DND-41 (cell line): ENCODE results near the gene NSUN5.

ENCODE experiments used
- ATAC-seq: fragments of 200-7000 bp; cut with Tn5 transposase; 3 replicates; pipeline ENCODE4 v1.9.1; 2021; ENCODE audit warnings: low read depth; ENCODE audit not compliant: insufficient read depth
- DNase-seq: peaks from one replicate; pipeline ENCODE4 v3.0.0-alpha.2; 2020
- H2AFZ ChIP-seq: 2 replicates; pipeline ENCODE4 v1.6.0; 2012; ENCODE audit warnings: low read depth, low read length
- H3K27ac ChIP-seq: 2 replicates; pipeline ENCODE4 v1.5.1; 2012; ENCODE audit warnings: low read length, inconsistent platforms
- H3K27me3 ChIP-seq: fragments of 200-600 bp; sonication (generic); 2 replicates; pipeline ENCODE4 v1.6.0; 2012; ENCODE audit warnings: low read length, mild to moderate bottlenecking, inconsistent platforms; ENCODE audit not compliant: insufficient read depth, poor library complexity
- H3K36me3 ChIP-seq: 2 replicates; pipeline ENCODE4 v1.5.1; 2012; ENCODE audit warnings: low read length, inconsistent platforms; ENCODE audit not compliant: insufficient read depth
- H3K4me1 ChIP-seq: 2 replicates; pipeline ENCODE4 v1.5.1; 2012; ENCODE audit warnings: mild to moderate bottlenecking, low read length; ENCODE audit not compliant: insufficient read depth
- H3K4me2 ChIP-seq: 2 replicates; pipeline ENCODE4 v1.6.0; 2012; ENCODE audit warnings: mild to moderate bottlenecking, moderate library complexity, low read length, inconsistent platforms; ENCODE audit not compliant: insufficient read depth
- H3K4me3 ChIP-seq, 2 experiments: fragments of 200-600 bp in 1 of 2; shearing (Covaris generic) in 1 of 2; 2 replicates each; pipeline ENCODE4 v1.5.1; 2012 to 2016; ENCODE audit warnings: inconsistent platforms in 2 of 2, low read length in 2 of 2, mild to moderate bottlenecking in 2 of 2, low read depth in 1 of 2, moderate library complexity in 1 of 2
- H3K79me2 ChIP-seq: 2 replicates; pipeline ENCODE4 v1.6.0; 2012; ENCODE audit warnings: low read length, inconsistent platforms; ENCODE audit not compliant: insufficient read depth
- H3K9ac ChIP-seq: 2 replicates; pipeline ENCODE4 v1.6.0; 2012; ENCODE audit warnings: low read depth, mild to moderate bottlenecking, inconsistent platforms, low read length, moderate library complexity
- H3K9me3 ChIP-seq: 2 replicates; pipeline ENCODE4 v1.5.1; 2012; ENCODE audit warnings: low read length, moderate library complexity, mild to moderate bottlenecking, inconsistent platforms; ENCODE audit not compliant: insufficient read depth, severe bottlenecking
- H4K20me1 ChIP-seq: 2 replicates; pipeline ENCODE4 v1.6.0; 2012; ENCODE audit warnings: low read length; ENCODE audit not compliant: insufficient read depth
- CTCF ChIP-seq: IDR thresholded peaks from 2 replicates; pipeline ENCODE4 v1.5.1; 2012; ENCODE audit warnings: borderline replicate concordance, low read length, moderate library complexity, mild to moderate bottlenecking; ENCODE audit not compliant: poor library complexity, severe bottlenecking; ENCODE audit errors: extremely low read depth
- EZH2 ChIP-seq: IDR thresholded peaks from 3 replicates; pipeline ENCODE4 v1.6.1; 2012; ENCODE audit warnings: borderline replicate concordance, low read depth, mild to moderate bottlenecking, moderate library complexity, low read length, inconsistent platforms; ENCODE audit not compliant: severe bottlenecking

Gene NSUN5

GRCh38 chr7:73350306-73351068 is 41.9 kb upstream of the NSUN5 start:
- H3K4me1 ChIP-seq: no peaks in the 10 kb centered on the region
- no peak overlapping the region for H3K27ac ChIP-seq
- H2AFZ ChIP-seq: no peak overlapping the region
- no peak overlapping the region for H3K4me3 ChIP-seq
- H3K9ac ChIP-seq: no peak overlapping the region
- no peaks in the 10 kb centered on the region for H4K20me1 ChIP-seq
- H3K4me2 ChIP-seq: no peak overlapping the region
- no peak for ATAC-seq
- no peaks in the 10 kb centered on the region for H3K27me3 ChIP-seq
- TF ChIP-seq CTCF (no peak), EZH2 (no peak)
- H3K79me2 ChIP-seq: no peaks in the 10 kb centered on the region
- no peaks in the 10 kb centered on the region for H3K36me3 ChIP-seq
- no peaks in the 10 kb centered on the region for H3K9me3 ChIP-seq
- no peak for DNase-seq

DNA sequence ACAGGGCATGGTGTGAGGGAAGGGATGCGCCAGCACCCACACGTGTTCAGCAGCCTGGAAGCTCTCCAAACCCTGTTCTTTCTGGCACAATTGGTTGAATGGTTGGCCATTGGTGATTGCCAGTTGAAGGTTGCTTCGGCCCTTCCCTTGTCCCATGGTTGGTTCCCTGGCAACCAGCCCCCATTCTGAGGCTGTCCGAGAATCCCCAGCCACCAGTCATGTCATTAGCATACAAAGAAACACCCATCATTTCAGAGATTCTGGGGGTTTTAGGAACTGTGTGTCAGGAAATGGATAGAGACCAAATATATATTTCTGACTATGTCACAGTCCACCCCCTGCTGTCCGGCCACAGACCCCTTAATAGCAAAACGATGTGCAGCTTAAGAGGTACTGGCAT is 41.1 kb upstream of the NSUN5 start:
- no peak overlapping the region for H3K4me3 ChIP-seq
- H3K4me1 ChIP-seq: no peaks in the 10 kb centered on the region
- H3K79me2 ChIP-seq: no peaks in the 10 kb centered on the region
- H3K27me3 ChIP-seq: no peaks in the 10 kb centered on the region
- H3K9ac ChIP-seq: no peak overlapping the region
- no peaks in the 10 kb centered on the region for H3K36me3 ChIP-seq
- DNase-seq: no peak
- no peak overlapping the region for H3K4me2 ChIP-seq
- H3K9me3 ChIP-seq: no peaks in the 10 kb centered on the region
- no peak for ATAC-seq
- no peak overlapping the region for H3K27ac ChIP-seq
- TF ChIP-seq EZH2: no peak
- H2AFZ ChIP-seq: no peak overlapping the region
- H4K20me1 ChIP-seq: no peaks in the 10 kb centered on the region

GRCh38 chr7:73345951-73346350 is 37.3 kb upstream of the NSUN5 start:
- H3K4me1 ChIP-seq: no peaks in the 10 kb centered on the region
- no peak overlapping the region for H3K4me3 ChIP-seq
- H3K79me2 ChIP-seq: no peaks in the 10 kb centered on the region
- no peaks in the 10 kb centered on the region for H3K9me3 ChIP-seq
- no peaks in the 10 kb centered on the region for H4K20me1 ChIP-seq
- ATAC-seq (no peak), DNase-seq (no peak)
- H3K36me3 ChIP-seq: no peaks in the 10 kb centered on the region
- no peak overlapping the region for H2AFZ ChIP-seq
- no peaks in the 10 kb centered on the region for H3K27me3 ChIP-seq
- no peak overlapping the region for H3K27ac ChIP-seq
- no peak overlapping the region for H3K4me2 ChIP-seq
- no peak overlapping the region for H3K9ac ChIP-seq
- TF ChIP-seq CTCF (no peak), EZH2 (no peak)

DNA sequence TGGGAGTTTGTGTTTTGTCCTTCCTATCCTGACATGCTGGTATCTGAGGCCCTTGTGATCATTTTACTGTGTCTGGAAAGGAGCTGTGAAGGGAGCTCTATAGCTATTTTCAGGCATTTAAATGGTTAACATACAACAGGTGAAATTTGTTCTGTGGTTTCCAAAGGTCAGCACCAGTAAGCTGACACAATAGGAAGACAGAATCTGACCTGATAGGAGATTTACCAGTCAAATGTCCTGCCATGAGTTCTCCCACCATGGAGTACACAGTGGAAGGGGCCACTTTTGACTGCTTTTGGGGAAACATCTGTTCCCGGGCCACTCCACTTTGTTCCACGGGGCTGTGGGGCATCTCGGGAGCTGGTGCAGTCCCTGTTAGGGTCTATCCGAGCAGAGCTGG is 36.9 kb upstream of the NSUN5 start:
- no peak overlapping the region for H3K4me2 ChIP-seq
- no peak overlapping the region for H3K27ac ChIP-seq
- H3K4me3 ChIP-seq: no peak overlapping the region
- TF ChIP-seq EZH2 (no peak), CTCF (no peak)
- no peak overlapping the region for H2AFZ ChIP-seq
- no peaks in the 10 kb centered on the region for H3K27me3 ChIP-seq
- no peaks in the 10 kb centered on the region for H3K36me3 ChIP-seq
- no peaks in the 10 kb centered on the region for H4K20me1 ChIP-seq
- H3K4me1 ChIP-seq: no peaks in the 10 kb centered on the region
- no peak for DNase-seq
- no peaks in the 10 kb centered on the region for H3K79me2 ChIP-seq
- ATAC-seq: no peak
- no peak overlapping the region for H3K9ac ChIP-seq
- no peaks in the 10 kb centered on the region for H3K9me3 ChIP-seq
